Cardiac muscle cell (in vitro differentiated cells and primary cell): ENCODE data around the gene PCNX1. TPM values are rescaled to one million over a fixed set of nuclear protein-coding genes. Genes with fewer than 3 reads are reported as not detected.

Experiments
- DNase-seq, 2 donors: peaks; one replicate each; pipeline versions ENCODE4 v3.0.0 to v3.0.0-alpha.2; 2010 to 2017; ENCODE audit warnings: low read depth in 1 of 2, low spot score in 1 of 2
- H3K27ac ChIP-seq: fragments of 200-600 bp; sonication (generic); 2 replicates; pipeline ENCODE4 v1.5.1; 2016
- H3K27me3 ChIP-seq: fragments of 200-600 bp; sonication (generic); 2 replicates; pipeline ENCODE4 v1.6.0; 2016; ENCODE audit warnings: control low read depth
- H3K36me3 ChIP-seq: fragments of 200-600 bp; sonication (generic); 2 replicates; pipeline ENCODE4 v1.5.1; 2016; ENCODE audit warnings: control low read depth
- H3K4me1 ChIP-seq: fragments of 200-600 bp; sonication (generic); 2 replicates; pipeline ENCODE4 v1.8.1; 2017; ENCODE audit warnings: low read depth, mild to moderate bottlenecking, mixed run types
- H3K4me3 ChIP-seq: fragments of 200-600 bp; sonication (generic); 2 replicates; pipeline ENCODE4 v1.5.1; 2016; ENCODE audit warnings: mild to moderate bottlenecking
- H3K9me3 ChIP-seq: fragments of 200-600 bp; sonication (generic); 2 replicates; pipeline ENCODE4 v1.5.1; 2017; ENCODE audit warnings: low read depth, mild to moderate bottlenecking, control low read depth
- CTCF ChIP-seq: IDR thresholded peaks from 2 replicates; pipeline ENCODE4 v1.5.1; 2012; ENCODE audit warnings: low read depth, mild to moderate bottlenecking, low read length
- polyA plus RNA-seq: library from polyadenylated mRNA; unstranded; fragments of >200 nt; fragmentation: Nextera tagmentation; extraction: Ambion mirVana; gene quantifications from 2 replicates; pipeline ENCODE4 v1.2.1, GENCODE V29; 2016
- total RNA-seq: library from RNA; depleted of rRNA; stranded (reverse); fragments of >200 nt; gene quantifications from 2 replicates; pipeline ENCODE4 v1.2.3, GENCODE V29; 2016

PCNX1 gene
- total and polyA plus RNA-seq, 2 experiments from 2014 or later, result 20.1 to 45.4 TPM

- Histone ChIP-seq H3K4me3 (no peak overlapping the region), H3K9me3 (no peaks in the 10 kb centered on the region), H3K36me3 (no peaks in the 10 kb centered on the region), H3K4me1 (peaks cover 20% of the 10 kb centered on the region), H3K27ac (no peak overlapping the region), H3K27me3 (no peaks in the 10 kb centered on the region)
- no peak for TF ChIP-seq CTCF
- DNase-seq, result no peak
These were observed 8.2 kb downstream of the PCNX1 start for GRCh38 chr14:70915415-70915814.

- Histone ChIP-seq H3K36me3 (no peaks in the 10 kb centered on the region), H3K27me3 (no peaks in the 10 kb centered on the region), H3K9me3 (no peaks in the 10 kb centered on the region), H3K4me3 (no peak overlapping the region), H3K27ac (no peak overlapping the region), H3K4me1 (peaks cover 14% of the 10 kb centered on the region)
- no peak for DNase-seq
- TF ChIP-seq CTCF, result no peak
These were observed 9.0 kb downstream of the PCNX1 start for GRCh38 chr14:70916300-70916699.

GRCh38 chr14:70916799-70917198 is 9.5 kb downstream of the PCNX1 start:
- no peaks in the 10 kb centered on the region for H3K9me3 ChIP-seq
- no peak overlapping the region for H3K27ac ChIP-seq

GRCh38 chr14:70917633-70918032 is 10.4 kb downstream of the PCNX1 start:
- peaks cover 14% of the 10 kb centered on the region for H3K4me1 ChIP-seq
- no peak overlapping the region for H3K4me3 ChIP-seq
- DNase-seq, result no peak
- H3K27ac ChIP-seq, result no peak overlapping the region
- no peaks in the 10 kb centered on the region for H3K9me3 ChIP-seq
- H3K27me3 ChIP-seq, result no peaks in the 10 kb centered on the region
- no peaks in the 10 kb centered on the region for H3K36me3 ChIP-seq
- TF ChIP-seq CTCF, result no peak

More at GRCh38 chr14:70916799-70917198, 9.5 kb downstream of the PCNX1 start:
- Histone ChIP-seq H3K4me3 (no peak overlapping the region), H3K27me3 (no peaks in the 10 kb centered on the region), H3K36me3 (no peaks in the 10 kb centered on the region), H3K4me1 (peaks cover 14% of the 10 kb centered on the region)
- TF ChIP-seq CTCF, result no peak
- DNase-seq, result no peak

GRCh38 chr14:70919774-70920173 is 12.5 kb downstream of the PCNX1 start:
- DNase-seq, result peak; percentile 29 to 72
- peaks cover 14% of the 10 kb centered on the region for H3K4me1 ChIP-seq
- no peak overlapping the region for H3K27ac ChIP-seq
- no peaks in the 10 kb centered on the region for H3K9me3 ChIP-seq
- H3K4me3 ChIP-seq, result no peak overlapping the region
- H3K27me3 ChIP-seq, result no peaks in the 10 kb centered on the region
- no peaks in the 10 kb centered on the region for H3K36me3 ChIP-seq
- TF ChIP-seq CTCF, result no peak

GRCh38 chr14:70920608-70921007 is 13.3 kb downstream of the PCNX1 start:
- H3K36me3 ChIP-seq, result no peaks in the 10 kb centered on the region
- H3K4me1 ChIP-seq, result peaks cover 14% of the 10 kb centered on the region
- no peaks in the 10 kb centered on the region for H3K9me3 ChIP-seq
- H3K27ac ChIP-seq, result no peak overlapping the region
- no peaks in the 10 kb centered on the region for H3K27me3 ChIP-seq
- TF ChIP-seq CTCF, result no peak
- no peak overlapping the region for H3K4me3 ChIP-seq
- no peak for DNase-seq
